ENCODE measurements around the gene ALKBH4. TPM values are rescaled to one million over a fixed set of nuclear protein-coding genes. Genes with fewer than 3 reads are reported as not detected.
A peak's percentile ranks its signal among the peaks of the same experiment; 100 is the strongest.
"Not testable (repeated sequence)": the region's sequence is repeated elsewhere in the genome, so short reads cannot be mapped to it uniquely, and the experiment has no call there.

Gene ALKBH4
- total RNA-seq, 1 donor from 2014 or later = 13.2 TPM

GRCh38 chr7:102455596-102455995 is 9.1 kb downstream of the ALKBH4 start:
- no peak for DNase-seq (ENCODE audit: low spot score)

- DNase-seq (ENCODE audit: low spot score) = not testable (repeated sequence)
Measured at GRCh38 chr7:102454932-102455331, 9.7 kb downstream of the ALKBH4 start.

GRCh38 chr7:102454468-102454867 is 10.2 kb downstream of the ALKBH4 start:
- DNase-seq (ENCODE audit: low spot score) = no peak

GRCh38 chr7:102453319-102453718 is 11.3 kb downstream of the ALKBH4 start:
- no peak for DNase-seq (ENCODE audit: low spot score)

GRCh38 chr7:102452451-102452850 is 12.2 kb downstream of the ALKBH4 start:
- DNase-seq (ENCODE audit: low spot score) = no peak

- DNase-seq (ENCODE audit: low spot score) = no peak
Measured at GRCh38 chr7:102451371-102452054, 13.2 kb downstream of the ALKBH4 start.

- DNase-seq (ENCODE audit: low spot score) = no peak
Measured at GRCh38 chr7:102450242-102450641, 14.4 kb downstream of the ALKBH4 start.

GRCh38 chr7:102449136-102449535 is 15.5 kb downstream of the ALKBH4 start:
- DNase-seq (ENCODE audit: low spot score) = no peak

GRCh38 chr7:102447311-102447710 is 17.4 kb downstream of the ALKBH4 start:
- DNase-seq (ENCODE audit: low spot score) = no peak

GRCh38 chr7:102446387-102447156 is 18.1 kb downstream of the ALKBH4 start:
- no peak for DNase-seq (ENCODE audit: low spot score)

GRCh38 chr7:102445674-102446071 is 19.0 kb downstream of the ALKBH4 start:
- DNase-seq (ENCODE audit: low spot score) = no peak

- DNase-seq (ENCODE audit: low spot score) = no peak
Measured at GRCh38 chr7:102444961-102445673, 19.5 kb downstream of the ALKBH4 start.

GRCh38 chr7:102439963-102440795 is 24.5 kb downstream of the ALKBH4 start:
- peak; percentile 77 for DNase-seq (ENCODE audit: low spot score)

GRCh38 chr7:102436118-102436517 is 28.5 kb downstream of the ALKBH4 start:
- DNase-seq (ENCODE audit: low spot score) = no peak

- DNase-seq (ENCODE audit: low spot score) = no peak
Measured at GRCh38 chr7:102434039-102434486, 30.6 kb downstream of the ALKBH4 start.

- DNase-seq (ENCODE audit: low spot score) = peak; percentile 80
Measured at GRCh38 chr7:102433219-102434038, 31.2 kb downstream of the ALKBH4 start, which contains the start of gene ORAI2. ORAI2 (plus strand) TSS chr7:102433575; CDS start chr7:102438957, 5,382 bp downstream.

- no peak for DNase-seq (ENCODE audit: low spot score)
Measured at GRCh38 chr7:102432442-102433218, 32.0 kb downstream of the ALKBH4 start.

GRCh38 chr7:102431617-102432298 is 32.9 kb downstream of the ALKBH4 start:
- DNase-seq (ENCODE audit: low spot score) = no peak

Data from mucosa of gallbladder (tissue), 1 donor.